ENCODE results near the gene SERPING1. TPM values are rescaled to one million over a fixed set of nuclear protein-coding genes. Genes with fewer than 3 reads are reported as not detected.

SERPING1 gene
- total RNA-seq, 4 donors from 2014 or later: 29.9 to 158 (median 93.1) TPM

DNA sequence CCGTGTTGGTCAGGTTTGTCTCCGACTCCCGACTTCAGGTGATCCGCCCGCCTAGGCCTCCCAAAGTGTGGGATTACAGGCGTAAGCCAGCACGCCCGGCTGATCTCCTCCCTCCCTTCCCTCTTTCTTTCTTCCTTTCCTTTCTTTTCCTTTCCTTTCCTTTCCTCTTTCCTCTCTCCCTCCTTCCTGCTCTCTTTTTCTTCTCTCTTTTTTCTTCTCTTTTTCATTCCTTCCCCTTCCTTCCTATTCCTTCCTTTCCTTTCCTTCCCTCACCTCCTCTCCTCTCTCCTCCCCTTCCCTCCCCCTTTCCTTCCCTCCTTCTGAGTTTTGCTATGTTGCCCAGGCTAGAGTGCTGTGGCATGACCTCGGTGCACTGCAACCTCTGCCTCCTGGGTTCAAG, 66.5 kb downstream of the SERPING1 start:
- TF ChIP-seq CTCF (IDR thresholded peaks at IDR 0.05) (no peak), POLR2A (IDR thresholded peaks at IDR 0.05) (no peak)
- peaks cover 0 to 31% (median 0%) of the 10 kb centered on the region in 3 donors for H3K36me3 ChIP-seq
- DNase-seq: no peak
- H3K9me3 ChIP-seq: no peaks in the 10 kb centered on the region
- no peak overlapping the region for H3K4me3 ChIP-seq
- H3K27me3 ChIP-seq: no peaks in the 10 kb centered on the region
- H3K4me1 ChIP-seq: peaks cover 0 to 10% (median 3%) of the 10 kb centered on the region in 4 donors
- H3K27ac ChIP-seq: no peak overlapping the region

Small RNAs within 50 kb of the gene (small RNA-seq; reads per million reads assigned to genes)
- 85.3 to 171 reads per million in 2 donors for gene MIR130A

Other genes starting within 250 kb of the SERPING1 start
- not detected for gene PRG3, start 216.5 kb upstream of the SERPING1 start, total RNA-seq
- gene PRG2, start 207.0 kb upstream of the SERPING1 start, total RNA-seq: not detected
- 10 to 100 TPM in 3 of 4 donors, 1 to 10 TPM in 1; 5.1 to 38.8 (median 17.6) TPM for gene SLC43A3, start 170.6 kb upstream of the SERPING1 start, total RNA-seq
- gene RTN4RL2, start 137.2 kb upstream of the SERPING1 start, total RNA-seq: 1 to 10 TPM in 1 of 4 donors, not detected in 3; 1.2 TPM
- 10 to 100 TPM in 3 of 4 donors, 1 to 10 TPM in 1; 4.6 to 19.0 (median 11.2) TPM for gene SLC43A1, start 82.0 kb upstream of the SERPING1 start, total RNA-seq
- gene TIMM10, start 66.9 kb upstream of the SERPING1 start, total RNA-seq: 10 to 100 TPM; 16.8 to 39.6 (median 19.6) TPM
- not detected for gene SMTNL1, start 60.1 kb upstream of the SERPING1 start, total RNA-seq
- gene UBE2L6, start 30.0 kb upstream of the SERPING1 start, total RNA-seq: 10 to 100 TPM; 15.6 to 66.0 (median 25.1) TPM
- gene YPEL4, start 52.2 kb downstream of the SERPING1 start, total RNA-seq: 1 to 10 TPM in 1 of 4 donors, under 1 TPM in 3; 0.35 to 2.5 (median 0.71) TPM
- 10 to 100 TPM in 3 of 4 donors, 1 to 10 TPM in 1; 9.1 to 16.1 (median 12.8) TPM for gene CLP1, start 60.1 kb downstream of the SERPING1 start, total RNA-seq
- 10 to 100 TPM; 27.2 to 69.7 (median 60.1) TPM for gene ZDHHC5, start 70.4 kb downstream of the SERPING1 start, total RNA-seq
- 10 to 100 TPM in 3 of 4 donors, 1 to 10 TPM in 1; 3.0 to 26.4 (median 21.5) TPM for gene MED19, start 114.5 kb downstream of the SERPING1 start, total RNA-seq
- gene TMX2, start 114.9 kb downstream of the SERPING1 start, total RNA-seq: 10 to 100 TPM; 18.2 to 86.0 (median 74.9) TPM
- gene SELENOH, start 143.8 kb downstream of the SERPING1 start, total RNA-seq: 10 to 100 TPM; 42.0 to 50.5 (median 46.5) TPM
- not detected for gene BTBD18, start 154.1 kb downstream of the SERPING1 start, total RNA-seq
- 100 to 1,000 TPM; 205 to 366 (median 346) TPM for gene CTNND1, start 164.1 kb downstream of the SERPING1 start, total RNA-seq